Testis (tissue), 2 donors: ENCODE measurements around the gene MYO5B.

Experiments used
- POLR2A ChIP-seq: fragments of 450-650 bp; IDR thresholded peaks from one replicate; pipeline ENCODE4 v1.6.1; 2017; ENCODE audit warnings: antibody characterized with exemption, mild to moderate bottlenecking, moderate library complexity
- TF ChIP-seq, protein P1 (sequence below), 3 experiments: fragments of 450-650 bp in 2 of 3; fragments of 200-600 bp in 1 of 3; sonication (generic) in 1 of 3; IDR thresholded peaks; one replicate each; pipeline ENCODE4 v1.5.1; 2016 to 2019; ENCODE audit warnings: antibody characterized with exemption in 3 of 3, mild to moderate bottlenecking in 2 of 3, moderate library complexity in 1 of 3

DNA sequence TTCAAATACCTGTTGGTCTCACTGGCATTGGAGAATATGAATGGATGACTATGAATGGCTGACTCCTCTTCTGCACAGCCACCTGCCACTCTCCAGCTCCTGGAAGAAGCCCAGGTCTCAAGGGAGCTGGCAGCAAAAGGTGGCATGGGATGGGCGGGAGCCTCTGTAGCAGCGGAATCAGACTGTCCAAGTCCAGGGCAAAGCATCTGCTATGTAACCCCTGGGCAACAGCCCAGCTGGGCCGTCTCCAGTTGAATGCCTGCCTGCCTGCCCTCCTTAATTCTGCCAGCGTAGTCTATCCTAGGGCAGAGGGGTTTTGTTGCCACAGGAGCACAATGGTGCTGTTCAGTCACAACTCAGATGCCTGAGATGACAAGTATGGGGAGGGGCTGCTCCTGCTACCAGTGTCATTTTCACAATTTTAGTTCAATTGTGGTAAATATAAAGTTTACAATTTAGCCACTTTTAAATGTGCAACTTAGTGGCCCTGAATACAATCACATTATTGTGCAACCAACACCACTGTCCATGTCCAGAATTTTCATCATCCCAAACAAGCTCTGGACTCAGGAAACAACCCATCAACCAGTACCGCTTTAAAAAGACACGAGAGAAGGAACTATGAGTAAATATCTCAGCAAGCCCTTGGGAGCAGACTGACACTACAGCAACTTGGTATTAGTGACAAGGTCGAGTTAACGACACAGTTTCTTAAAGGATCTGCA is 115.2 kb downstream of the MYO5B start:
- TF ChIP-seq, protein P1, sequence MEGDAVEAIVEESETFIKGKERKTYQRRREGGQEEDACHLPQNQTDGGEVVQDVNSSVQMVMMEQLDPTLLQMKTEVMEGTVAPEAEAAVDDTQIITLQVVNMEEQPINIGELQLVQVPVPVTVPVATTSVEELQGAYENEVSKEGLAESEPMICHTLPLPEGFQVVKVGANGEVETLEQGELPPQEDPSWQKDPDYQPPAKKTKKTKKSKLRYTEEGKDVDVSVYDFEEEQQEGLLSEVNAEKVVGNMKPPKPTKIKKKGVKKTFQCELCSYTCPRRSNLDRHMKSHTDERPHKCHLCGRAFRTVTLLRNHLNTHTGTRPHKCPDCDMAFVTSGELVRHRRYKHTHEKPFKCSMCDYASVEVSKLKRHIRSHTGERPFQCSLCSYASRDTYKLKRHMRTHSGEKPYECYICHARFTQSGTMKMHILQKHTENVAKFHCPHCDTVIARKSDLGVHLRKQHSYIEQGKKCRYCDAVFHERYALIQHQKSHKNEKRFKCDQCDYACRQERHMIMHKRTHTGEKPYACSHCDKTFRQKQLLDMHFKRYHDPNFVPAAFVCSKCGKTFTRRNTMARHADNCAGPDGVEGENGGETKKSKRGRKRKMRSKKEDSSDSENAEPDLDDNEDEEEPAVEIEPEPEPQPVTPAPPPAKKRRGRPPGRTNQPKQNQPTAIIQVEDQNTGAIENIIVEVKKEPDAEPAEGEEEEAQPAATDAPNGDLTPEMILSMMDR (IDR thresholded peaks at IDR 0.05) = no peak
- TF ChIP-seq POLR2A = no peak
